Measurements from ENCODE around the gene ST8SIA4. TPM values are rescaled to one million over a fixed set of nuclear protein-coding genes. Genes with fewer than 3 reads are reported as not detected.

Gene ST8SIA4
- total and polyA plus RNA-seq, 4 donors, result 0.35 to 4.1 (median 1.6) TPM

DNA sequence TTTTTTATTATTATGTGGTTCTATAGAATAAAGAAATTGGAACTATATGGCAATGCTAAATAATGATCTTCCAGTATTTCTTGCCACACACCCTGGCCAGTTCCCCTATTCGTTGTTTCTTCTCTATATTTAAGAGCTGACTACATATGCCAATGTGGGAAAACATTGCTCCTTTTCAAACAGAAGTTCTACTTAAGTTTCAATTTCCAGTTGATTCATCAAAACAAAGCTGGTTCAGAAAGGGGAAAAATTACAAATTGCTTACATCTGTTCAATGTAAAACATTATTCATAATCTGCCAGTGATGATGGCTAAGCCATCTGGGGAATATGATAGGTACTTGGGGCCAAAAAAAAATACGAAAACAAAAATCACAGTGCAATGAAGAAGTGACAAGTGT, 76.9 kb downstream of the ST8SIA4 start:
- H3K9me3 ChIP-seq (ENCODE audit: control insufficient read depth in 4 of 4, low read length in 3 of 4), result no peaks in the 10 kb centered on the region
- H3K4me3 ChIP-seq (ENCODE audit: low read depth in 1 of 3, low read length in 3 of 3), result no peak overlapping the region
- no peak for TF ChIP-seq NR2F2 (IDR thresholded peaks at IDR 0.05)
- no peak for TF ChIP-seq RAD21 (IDR thresholded peaks at IDR 0.05)
- no peak for TF ChIP-seq FOXA2 (IDR thresholded peaks at IDR 0.05)
- no peak for TF ChIP-seq HNF4A (conservative IDR thresholded peaks at IDR 0.05)
- no peak for TF ChIP-seq SP1 (IDR thresholded peaks at IDR 0.05)
- TF ChIP-seq, protein P1, sequence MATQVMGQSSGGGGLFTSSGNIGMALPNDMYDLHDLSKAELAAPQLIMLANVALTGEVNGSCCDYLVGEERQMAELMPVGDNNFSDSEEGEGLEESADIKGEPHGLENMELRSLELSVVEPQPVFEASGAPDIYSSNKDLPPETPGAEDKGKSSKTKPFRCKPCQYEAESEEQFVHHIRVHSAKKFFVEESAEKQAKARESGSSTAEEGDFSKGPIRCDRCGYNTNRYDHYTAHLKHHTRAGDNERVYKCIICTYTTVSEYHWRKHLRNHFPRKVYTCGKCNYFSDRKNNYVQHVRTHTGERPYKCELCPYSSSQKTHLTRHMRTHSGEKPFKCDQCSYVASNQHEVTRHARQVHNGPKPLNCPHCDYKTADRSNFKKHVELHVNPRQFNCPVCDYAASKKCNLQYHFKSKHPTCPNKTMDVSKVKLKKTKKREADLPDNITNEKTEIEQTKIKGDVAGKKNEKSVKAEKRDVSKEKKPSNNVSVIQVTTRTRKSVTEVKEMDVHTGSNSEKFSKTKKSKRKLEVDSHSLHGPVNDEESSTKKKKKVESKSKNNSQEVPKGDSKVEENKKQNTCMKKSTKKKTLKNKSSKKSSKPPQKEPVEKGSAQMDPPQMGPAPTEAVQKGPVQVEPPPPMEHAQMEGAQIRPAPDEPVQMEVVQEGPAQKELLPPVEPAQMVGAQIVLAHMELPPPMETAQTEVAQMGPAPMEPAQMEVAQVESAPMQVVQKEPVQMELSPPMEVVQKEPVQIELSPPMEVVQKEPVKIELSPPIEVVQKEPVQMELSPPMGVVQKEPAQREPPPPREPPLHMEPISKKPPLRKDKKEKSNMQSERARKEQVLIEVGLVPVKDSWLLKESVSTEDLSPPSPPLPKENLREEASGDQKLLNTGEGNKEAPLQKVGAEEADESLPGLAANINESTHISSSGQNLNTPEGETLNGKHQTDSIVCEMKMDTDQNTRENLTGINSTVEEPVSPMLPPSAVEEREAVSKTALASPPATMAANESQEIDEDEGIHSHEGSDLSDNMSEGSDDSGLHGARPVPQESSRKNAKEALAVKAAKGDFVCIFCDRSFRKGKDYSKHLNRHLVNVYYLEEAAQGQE (IDR thresholded peaks at IDR 0.05), result no peak
- TF ChIP-seq, protein P2, sequence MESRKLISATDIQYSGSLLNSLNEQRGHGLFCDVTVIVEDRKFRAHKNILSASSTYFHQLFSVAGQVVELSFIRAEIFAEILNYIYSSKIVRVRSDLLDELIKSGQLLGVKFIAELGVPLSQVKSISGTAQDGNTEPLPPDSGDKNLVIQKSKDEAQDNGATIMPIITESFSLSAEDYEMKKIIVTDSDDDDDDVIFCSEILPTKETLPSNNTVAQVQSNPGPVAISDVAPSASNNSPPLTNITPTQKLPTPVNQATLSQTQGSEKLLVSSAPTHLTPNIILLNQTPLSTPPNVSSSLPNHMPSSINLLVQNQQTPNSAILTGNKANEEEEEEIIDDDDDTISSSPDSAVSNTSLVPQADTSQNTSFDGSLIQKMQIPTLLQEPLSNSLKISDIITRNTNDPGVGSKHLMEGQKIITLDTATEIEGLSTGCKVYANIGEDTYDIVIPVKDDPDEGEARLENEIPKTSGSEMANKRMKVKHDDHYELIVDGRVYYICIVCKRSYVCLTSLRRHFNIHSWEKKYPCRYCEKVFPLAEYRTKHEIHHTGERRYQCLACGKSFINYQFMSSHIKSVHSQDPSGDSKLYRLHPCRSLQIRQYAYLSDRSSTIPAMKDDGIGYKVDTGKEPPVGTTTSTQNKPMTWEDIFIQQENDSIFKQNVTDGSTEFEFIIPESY (IDR thresholded peaks at IDR 0.05), result no peak
- TF ChIP-seq TAF1 (conservative IDR thresholded peaks at IDR 0.05), result no peak
- WGBS, result 63% methylated on average over 2 of the region's 2 CpGs
- H3K27me3 ChIP-seq (ENCODE audit: control insufficient read depth in 4 of 4, insufficient read depth in 4 of 4, low read length in 3 of 4), result no peaks in the 10 kb centered on the region
- no peaks in the 10 kb centered on the region for H3K36me3 ChIP-seq (ENCODE audit: control insufficient read depth in 4 of 4, insufficient read depth in 3 of 4, low read depth in 1 of 4, low read length in 3 of 4)
- H3K27ac ChIP-seq (ENCODE audit: low read depth in 1 of 2, low read length in 2 of 2), result no peak overlapping the region
- no peak for DNase-seq (ENCODE audit: low spot score)
- H3K9ac ChIP-seq (ENCODE audit: low read depth in 1 of 2, low read length in 2 of 2), result no peak overlapping the region
- H3K4me1 ChIP-seq (ENCODE audit: control insufficient read depth in 4 of 4, insufficient read depth in 4 of 4, low read length in 3 of 4), result no peaks in the 10 kb centered on the region

DNA sequence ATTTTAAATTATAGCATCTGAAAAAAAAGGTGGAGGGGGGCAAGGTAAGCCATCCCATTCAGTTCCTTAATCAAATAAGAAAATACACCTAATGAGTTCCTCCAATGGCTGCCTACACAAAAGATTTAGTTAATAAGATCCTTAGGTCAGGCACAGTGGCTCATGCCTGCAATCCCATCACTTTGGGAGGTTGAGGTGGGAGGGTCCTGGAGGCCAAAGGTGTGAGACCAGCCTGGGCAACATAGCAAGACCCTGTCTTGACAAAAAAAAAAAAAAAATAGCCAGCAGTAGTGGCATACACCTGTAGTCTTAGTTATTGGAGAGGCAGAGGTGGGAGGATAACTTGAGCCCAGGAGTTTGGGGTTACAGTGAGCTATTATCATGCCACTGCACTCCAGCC, 78.4 kb downstream of the ST8SIA4 start:
- DNase-seq (ENCODE audit: low spot score), result no peak
- TF ChIP-seq TAF1 (conservative IDR thresholded peaks at IDR 0.05), result no peak
- TF ChIP-seq, protein P3, sequence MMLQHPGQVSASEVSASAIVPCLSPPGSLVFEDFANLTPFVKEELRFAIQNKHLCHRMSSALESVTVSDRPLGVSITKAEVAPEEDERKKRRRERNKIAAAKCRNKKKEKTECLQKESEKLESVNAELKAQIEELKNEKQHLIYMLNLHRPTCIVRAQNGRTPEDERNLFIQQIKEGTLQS (IDR thresholded peaks at IDR 0.05), result no peak
- TF ChIP-seq, protein P4, sequence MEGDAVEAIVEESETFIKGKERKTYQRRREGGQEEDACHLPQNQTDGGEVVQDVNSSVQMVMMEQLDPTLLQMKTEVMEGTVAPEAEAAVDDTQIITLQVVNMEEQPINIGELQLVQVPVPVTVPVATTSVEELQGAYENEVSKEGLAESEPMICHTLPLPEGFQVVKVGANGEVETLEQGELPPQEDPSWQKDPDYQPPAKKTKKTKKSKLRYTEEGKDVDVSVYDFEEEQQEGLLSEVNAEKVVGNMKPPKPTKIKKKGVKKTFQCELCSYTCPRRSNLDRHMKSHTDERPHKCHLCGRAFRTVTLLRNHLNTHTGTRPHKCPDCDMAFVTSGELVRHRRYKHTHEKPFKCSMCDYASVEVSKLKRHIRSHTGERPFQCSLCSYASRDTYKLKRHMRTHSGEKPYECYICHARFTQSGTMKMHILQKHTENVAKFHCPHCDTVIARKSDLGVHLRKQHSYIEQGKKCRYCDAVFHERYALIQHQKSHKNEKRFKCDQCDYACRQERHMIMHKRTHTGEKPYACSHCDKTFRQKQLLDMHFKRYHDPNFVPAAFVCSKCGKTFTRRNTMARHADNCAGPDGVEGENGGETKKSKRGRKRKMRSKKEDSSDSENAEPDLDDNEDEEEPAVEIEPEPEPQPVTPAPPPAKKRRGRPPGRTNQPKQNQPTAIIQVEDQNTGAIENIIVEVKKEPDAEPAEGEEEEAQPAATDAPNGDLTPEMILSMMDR (IDR thresholded peaks at IDR 0.05; ENCODE audit: low read depth, low read length, missing input control), result no peak
- TF ChIP-seq SP1 (IDR thresholded peaks at IDR 0.05), result no peak
- TF ChIP-seq, protein P2 (IDR thresholded peaks at IDR 0.05), result no peak
- no peak for TF ChIP-seq RAD21 (IDR thresholded peaks at IDR 0.05)
- no peak for TF ChIP-seq NR2F2 (IDR thresholded peaks at IDR 0.05)
- no peak for TF ChIP-seq EGR1 (IDR thresholded peaks at IDR 0.05; ENCODE audit: low read depth in 2 of 2)
- TF ChIP-seq RXRA (IDR thresholded peaks at IDR 0.05), result no peak
- TF ChIP-seq GABPA (IDR thresholded peaks at IDR 0.05 in 1 of 2, conservative IDR thresholded peaks at IDR 0.05 in 1 of 2), result no peak
- TF ChIP-seq, protein P5, sequence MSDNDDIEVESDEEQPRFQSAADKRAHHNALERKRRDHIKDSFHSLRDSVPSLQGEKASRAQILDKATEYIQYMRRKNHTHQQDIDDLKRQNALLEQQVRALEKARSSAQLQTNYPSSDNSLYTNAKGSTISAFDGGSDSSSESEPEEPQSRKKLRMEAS (IDR thresholded peaks at IDR 0.05), result no peak
- Histone ChIP-seq H3K27me3 (ENCODE audit: control insufficient read depth in 4 of 4, insufficient read depth in 4 of 4, low read length in 3 of 4) (no peaks in the 10 kb centered on the region), H3K27ac (ENCODE audit: low read depth in 1 of 2, low read length in 2 of 2) (no peak overlapping the region), H3K9ac (ENCODE audit: low read depth in 1 of 2, low read length in 2 of 2) (no peak overlapping the region), H3K36me3 (ENCODE audit: control insufficient read depth in 4 of 4, insufficient read depth in 3 of 4, low read depth in 1 of 4, low read length in 3 of 4) (no peaks in the 10 kb centered on the region), H3K9me3 (ENCODE audit: control insufficient read depth in 4 of 4, low read length in 3 of 4) (no peaks in the 10 kb centered on the region), H3K4me3 (ENCODE audit: low read depth in 1 of 3, low read length in 3 of 3) (no peak overlapping the region), H3K4me1 (ENCODE audit: control insufficient read depth in 4 of 4, insufficient read depth in 4 of 4, low read length in 3 of 4) (no peaks in the 10 kb centered on the region)

Data from liver (tissue), 9 donors.